ENCODE data around the gene MCEMP1. TPM values are rescaled to one million over a fixed set of nuclear protein-coding genes. Genes with fewer than 3 reads are reported as not detected.

MCEMP1 gene
- total and polyA plus RNA-seq, 2 of the 13 experiments (the other 11 are each of a cell fraction or from before 2014, with no cell fraction given), result not detected

GRCh38 chr19:7652061-7652641 is 24.7 kb upstream of the MCEMP1 start (continued):
- no peak for TF ChIP-seq ZNF639 (CRISPR knock-in tag; conservative IDR thresholded peaks at IDR 0.05)
- peak; percentile 93; the same call in 1 of the 2 replicates for TF ChIP-seq ZNF816 (CRISPR knock-in tag; IDR thresholded peaks at IDR 0.05; ENCODE audit: borderline replicate concordance)
- TF ChIP-seq ZNF713 (CRISPR knock-in tag; IDR thresholded peaks at IDR 0.05), result peak; percentile 22; the same call in 1 of the 2 replicates
- peak; percentile 63 for TF ChIP-seq ZNF687 (CRISPR knock-in tag; IDR thresholded peaks at IDR 0.05)
- TF ChIP-seq DZIP1 (CRISPR knock-in tag; IDR thresholded peaks at IDR 0.05), result no peak
- TF ChIP-seq SALL1 (CRISPR knock-in tag; IDR thresholded peaks at IDR 0.05), result peak; percentile 92
- TF ChIP-seq GPN1 (CRISPR knock-in tag; IDR thresholded peaks at IDR 0.05; ENCODE audit: borderline replicate concordance), result no peak
- peak; percentile 51; the same call in 1 of the 2 replicates for TF ChIP-seq ARID2 (CRISPR knock-in tag; IDR thresholded peaks at IDR 0.05; ENCODE audit: borderline replicate concordance)
- TF ChIP-seq ZNF788 (CRISPR knock-in tag; IDR thresholded peaks at IDR 0.05; ENCODE audit: borderline replicate concordance), result peak; percentile 81; the same call in 1 of the 2 replicates
- TF ChIP-seq ZNF567 (CRISPR knock-in tag; IDR thresholded peaks at IDR 0.05; ENCODE audit: borderline replicate concordance), result no peak
- no peak for TF ChIP-seq NPAS2 (CRISPR knock-in tag; IDR thresholded peaks at IDR 0.05; ENCODE audit: borderline replicate concordance)
- TF ChIP-seq ZBTB10 (CRISPR knock-in tag; IDR thresholded peaks at IDR 0.05; ENCODE audit: borderline replicate concordance), result no peak
- TF ChIP-seq E2F2 (CRISPR knock-in tag; IDR thresholded peaks at IDR 0.05; ENCODE audit: borderline replicate concordance), result no peak
- TF ChIP-seq ZNF205 (CRISPR knock-in tag; IDR thresholded peaks at IDR 0.05), result peak; percentile 79
- TF ChIP-seq GZF1 (CRISPR knock-in tag; IDR thresholded peaks at IDR 0.05), result peak; percentile 64; the same call in 1 of the 2 replicates
- peak; percentile 61; the same call in 1 of the 2 replicates for TF ChIP-seq STAG1 (CRISPR knock-in tag; IDR thresholded peaks at IDR 0.05)

Data from HepG2 (cell line).